GM12865 (cell line): ENCODE results near the gene MRPL1.
A peak's percentile ranks its signal among the peaks of the same experiment; 100 is the strongest.

ENCODE experiments used
- DNase-seq: peaks from one replicate; pipeline ENCODE4 v3.0.0; 2010; ENCODE audit warnings: low read depth
- H3K4me3 ChIP-seq: 2 replicates; pipeline ENCODE4 v1.5.1; 2011; ENCODE audit warnings: mild to moderate bottlenecking, low read depth, low read length, control low read depth
- CTCF ChIP-seq: IDR thresholded peaks from 2 replicates; pipeline ENCODE4 v1.5.1; 2011; ENCODE audit warnings: low read length, control low read depth, low read depth, inconsistent platforms; ENCODE audit not compliant: insufficient read depth; ENCODE audit errors: missing control alignments

Gene MRPL1

GRCh38 chr4:77862478-77863216 is at the start of gene MRPL1:
MRPL1 (plus strand) TSS chr4:77862830; CDS start chr4:77862849, 19 bp downstream.
- TF ChIP-seq CTCF = no peak
- DNase-seq = peak; percentile 96
- peak within 1 kb of the TSS; percentile 98 for H3K4me3 ChIP-seq

- peak; percentile 32 for DNase-seq
- no peak for TF ChIP-seq CTCF
- no peak overlapping the region for H3K4me3 ChIP-seq
Observed at GRCh38 chr4:77815636-77816035, 47.0 kb upstream of the MRPL1 start.

GRCh38 chr4:77816546-77816945 is 46.1 kb upstream of the MRPL1 start:
- TF ChIP-seq CTCF = no peak
- no peak overlapping the region for H3K4me3 ChIP-seq
- no peak for DNase-seq

GRCh38 chr4:77817304-77818072 is 45.1 kb upstream of the MRPL1 start:
- TF ChIP-seq CTCF = no peak
- peak; percentile 37 for DNase-seq
- H3K4me3 ChIP-seq = peak overlapping the region; percentile 88

GRCh38 chr4:77818073-77818601 is 44.5 kb upstream of the MRPL1 start:
- H3K4me3 ChIP-seq = peak overlapping the region; percentile 88
- DNase-seq = peak; percentile 73
- peak; percentile 31 for TF ChIP-seq CTCF

- H3K4me3 ChIP-seq = peak within 1 kb of the TSS; percentile 88
- peak; percentile 79 for DNase-seq
- no peak for TF ChIP-seq CTCF
Observed at GRCh38 chr4:77818602-77819403, 43.8 kb upstream of the MRPL1 start, which contains the start of gene CNOT6L. CNOT6L (minus strand) TSS chr4:77819368; CDS start chr4:77819308, 60 bp downstream.
